Activated T-cell treated with anti-CD3 and anti-CD28 coated beads, Interleukin-2, amount 50 U/mL, for 4 hours (primary cell): ENCODE data around the gene CALM3. TPM values are rescaled to one million over a fixed set of nuclear protein-coding genes. Genes with fewer than 3 reads are reported as not detected.

Source experiments
- ATAC-seq, 2 donors: fragments of 200-7000 bp; cut with Tn5 transposase; one replicate each; pipeline ENCODE4 v1.10.0; 2021
- DNase-seq: peaks from one replicate; pipeline ENCODE4 v3.0.0-alpha.2; 2020
- H3K27me3 Mint-ChIP-seq: one replicate; pipeline ENCODE4 v1.8.0; 2021; ENCODE audit warnings: low read depth, mixed read lengths
- H3K36me3 Mint-ChIP-seq: one replicate; pipeline ENCODE4 v1.8.0; 2022; ENCODE audit warnings: mixed read lengths; ENCODE audit not compliant: insufficient read depth
- H3K4me1 Mint-ChIP-seq: one replicate; pipeline ENCODE4 v1.8.0; 2021; ENCODE audit warnings: low read depth, mixed read lengths
- H3K4me3 Mint-ChIP-seq: one replicate; pipeline ENCODE4 v1.8.0; 2021; ENCODE audit warnings: mild to moderate bottlenecking, moderate library complexity, mixed read lengths
- H3K9me3 Mint-ChIP-seq: one replicate; pipeline ENCODE4 v1.8.0; 2021; ENCODE audit warnings: mixed read lengths
- total RNA-seq, 3 donors: library from RNA; stranded (reverse); gene quantifications; one replicate each; pipeline ENCODE4 v1.2.1, GENCODE V29; 2021

Gene CALM3
- total RNA-seq, 3 donors from 2014 or later: 237 to 257 (median 239) TPM

- peaks cover 19% of the 10 kb centered on the region for H3K4me1 Mint-ChIP-seq
- no peak for ATAC-seq
- no peak for DNase-seq
- H3K9me3 Mint-ChIP-seq: no peaks in the 10 kb centered on the region
- peak overlapping the region; percentile 16 for H3K4me3 Mint-ChIP-seq
- peaks cover 3% of the 10 kb centered on the region for H3K27me3 Mint-ChIP-seq
- H3K36me3 Mint-ChIP-seq: no peaks in the 10 kb centered on the region
Observed at GRCh38 chr19:46630586-46631205, 29.6 kb downstream of the CALM3 start.

- H3K27me3 Mint-ChIP-seq: peaks cover 3% of the 10 kb centered on the region
- H3K4me3 Mint-ChIP-seq: no peak overlapping the region
- no peaks in the 10 kb centered on the region for H3K9me3 Mint-ChIP-seq
- H3K4me1 Mint-ChIP-seq: peaks cover 21% of the 10 kb centered on the region
- DNase-seq (no peak), ATAC-seq (no peak)
- H3K36me3 Mint-ChIP-seq: no peaks in the 10 kb centered on the region
Observed at GRCh38 chr19:46631481-46631880, 30.4 kb downstream of the CALM3 start.

- Mint-ChIP-seq H3K27me3 (peaks cover 3% of the 10 kb centered on the region), H3K9me3 (no peaks in the 10 kb centered on the region), H3K4me3 (peak overlapping the region; percentile 65), H3K4me1 (peaks cover 21% of the 10 kb centered on the region), H3K36me3 (no peaks in the 10 kb centered on the region)
- DNase-seq (no peak), ATAC-seq (no peak)
Observed at GRCh38 chr19:46633130-46633529, 32.0 kb downstream of the CALM3 start.

GRCh38 chr19:46634045-46634655, 33.0 kb downstream of the CALM3 start:
- peaks cover 17% of the 10 kb centered on the region for H3K4me1 Mint-ChIP-seq

GRCh38 chr19:46634656-46635218, 33.6 kb downstream of the CALM3 start:
- Mint-ChIP-seq H3K9me3 (no peaks in the 10 kb centered on the region), H3K4me1 (peaks cover 18% of the 10 kb centered on the region), H3K27me3 (peaks cover 3% of the 10 kb centered on the region), H3K4me3 (peak overlapping the region; percentile 40), H3K36me3 (no peaks in the 10 kb centered on the region)
- DNase-seq (no peak), ATAC-seq (no peak)

More at GRCh38 chr19:46634045-46634655, 33.0 kb downstream of the CALM3 start:
- H3K36me3 Mint-ChIP-seq: no peaks in the 10 kb centered on the region
- DNase-seq (peak; percentile 95), ATAC-seq (peak; percentile 49 to 53)
- H3K4me3 Mint-ChIP-seq: peak overlapping the region; percentile 65
- H3K9me3 Mint-ChIP-seq: no peaks in the 10 kb centered on the region
- peaks cover 3% of the 10 kb centered on the region for H3K27me3 Mint-ChIP-seq

- no peak for DNase-seq
- Mint-ChIP-seq H3K27me3 (peaks cover 3% of the 10 kb centered on the region), H3K4me1 (peaks cover 24% of the 10 kb centered on the region), H3K36me3 (no peaks in the 10 kb centered on the region), H3K9me3 (no peaks in the 10 kb centered on the region), H3K4me3 (peak within 1 kb of the TSS; percentile 60)
- ATAC-seq: no peak
Observed at GRCh38 chr19:46635920-46636761, 35.0 kb downstream of the CALM3 start, which contains the start of gene GNG8. GNG8 (minus strand) TSS chr19:46636202; CDS start chr19:46634682, 1,520 bp downstream.

GRCh38 chr19:46637224-46637623, 36.1 kb downstream of the CALM3 start:
- peaks cover 6% of the 10 kb centered on the region for H3K27me3 Mint-ChIP-seq
- no peaks in the 10 kb centered on the region for H3K9me3 Mint-ChIP-seq
- no peak for ATAC-seq
- no peak for DNase-seq
- H3K36me3 Mint-ChIP-seq: no peaks in the 10 kb centered on the region
- no peak overlapping the region for H3K4me3 Mint-ChIP-seq
- peaks cover 24% of the 10 kb centered on the region for H3K4me1 Mint-ChIP-seq

- no peak for ATAC-seq
- no peaks in the 10 kb centered on the region for H3K9me3 Mint-ChIP-seq
- peaks cover 13% of the 10 kb centered on the region for H3K4me1 Mint-ChIP-seq
- no peak overlapping the region for H3K4me3 Mint-ChIP-seq
- H3K36me3 Mint-ChIP-seq: no peaks in the 10 kb centered on the region
- DNase-seq: no peak
- H3K27me3 Mint-ChIP-seq: peaks cover 11% of the 10 kb centered on the region
Observed at GRCh38 chr19:46639358-46640182, 38.4 kb downstream of the CALM3 start.

- Mint-ChIP-seq H3K4me1 (peaks cover 10% of the 10 kb centered on the region), H3K4me3 (peak overlapping the region; percentile 24), H3K27me3 (peaks cover 16% of the 10 kb centered on the region), H3K36me3 (no peaks in the 10 kb centered on the region), H3K9me3 (peaks cover 1% of the 10 kb centered on the region)
- ATAC-seq (no peak), DNase-seq (no peak)
Observed at GRCh38 chr19:46640656-46641055, 39.5 kb downstream of the CALM3 start.

GRCh38 chr19:46644720-46645119, 43.6 kb downstream of the CALM3 start:
- no peak overlapping the region for H3K4me3 Mint-ChIP-seq
- H3K27me3 Mint-ChIP-seq: peaks cover 28% of the 10 kb centered on the region
- peaks cover 13% of the 10 kb centered on the region for H3K4me1 Mint-ChIP-seq
- ATAC-seq: no peak
- peaks cover 2% of the 10 kb centered on the region for H3K9me3 Mint-ChIP-seq
- no peak for DNase-seq
- H3K36me3 Mint-ChIP-seq: no peaks in the 10 kb centered on the region

- Mint-ChIP-seq H3K4me3 (no peak overlapping the region), H3K36me3 (no peaks in the 10 kb centered on the region), H3K27me3 (peaks cover 36% of the 10 kb centered on the region), H3K9me3 (peaks cover 2% of the 10 kb centered on the region), H3K4me1 (peaks cover 8% of the 10 kb centered on the region)
- ATAC-seq: no peak
- DNase-seq: no peak
Observed at GRCh38 chr19:46646402-46646801, 45.3 kb downstream of the CALM3 start.

- Mint-ChIP-seq H3K9me3 (peaks cover 2% of the 10 kb centered on the region), H3K4me3 (no peak overlapping the region), H3K36me3 (no peaks in the 10 kb centered on the region), H3K27me3 (peaks cover 43% of the 10 kb centered on the region), H3K4me1 (peaks cover 8% of the 10 kb centered on the region)
- DNase-seq: no peak
- peak; percentile 62 to 69 for ATAC-seq
Observed at GRCh38 chr19:46648060-46648960, 47.2 kb downstream of the CALM3 start.
